HEK293T (cell line): ENCODE data around the gene PSMD4.
"Not testable (repeated sequence)": the region's sequence is repeated elsewhere in the genome, so short reads cannot be mapped to it uniquely, and the experiment has no call there.

Source experiments
- CTCF ChIA-PET: fragments of 350-600 bp; formaldehyde crosslinking; extraction: SDS; loops from one replicate; lab custom pipeline; 2021; ENCODE audit warnings: antibody characterized with exemption, inconsistent platforms; lab: Yijun Ruan, JAX
- POLR2A ChIA-PET: fragments of 350-600 bp; formaldehyde crosslinking; extraction: SDS; loops from one replicate; lab custom pipeline; 2020; ENCODE audit warnings: antibody characterized with exemption, inconsistent platforms; lab: Yijun Ruan, JAX
- DNase-seq: peaks from one replicate; pipeline ENCODE4 v3.0.0; 2012; ENCODE audit warnings: mixed read lengths; ENCODE audit errors: extremely low spot score
- ARNT ChIP-seq: fragments of 450-650 bp; IDR thresholded peaks from 2 replicates; pipeline ENCODE4 v1.6.1; 2017; ENCODE audit warnings: mild to moderate bottlenecking
- BHLHE40 ChIP-seq: fragments of 450-650 bp; IDR thresholded peaks from 2 replicates; pipeline ENCODE4 v1.6.1; 2016; ENCODE audit warnings: mild to moderate bottlenecking, moderate library complexity, borderline replicate concordance
- CTBP1 ChIP-seq: fragments of 450-650 bp; IDR thresholded peaks from 2 replicates; pipeline ENCODE4 v1.6.1; 2016; ENCODE audit warnings: borderline replicate concordance
- ELF4 ChIP-seq: fragments of 450-650 bp; IDR thresholded peaks from 2 replicates; pipeline ENCODE4 v1.6.1; 2017; ENCODE audit warnings: antibody characterized with exemption
- FOXA1 ChIP-seq: fragments of 450-650 bp; IDR thresholded peaks from 2 replicates; pipeline ENCODE4 v1.6.1; 2016; ENCODE audit warnings: mild to moderate bottlenecking
- FOXK2 ChIP-seq: fragments of 450-650 bp; IDR thresholded peaks from 2 replicates; pipeline ENCODE4 v1.6.1; 2016; ENCODE audit warnings: mild to moderate bottlenecking
- FOXM1 ChIP-seq: fragments of 450-650 bp; IDR thresholded peaks from 2 replicates; pipeline ENCODE4 v1.6.1; 2017; ENCODE audit warnings: mild to moderate bottlenecking, borderline replicate concordance
- HDGF ChIP-seq: fragments of 450-650 bp; IDR thresholded peaks from 2 replicates; pipeline ENCODE4 v1.6.1; 2017; ENCODE audit warnings: antibody characterized with exemption, borderline replicate concordance
- L3MBTL2 ChIP-seq: fragments of 450-650 bp; conservative IDR thresholded peaks from 2 replicates; pipeline ENCODE4 v1.6.1; 2016; ENCODE audit warnings: mild to moderate bottlenecking
- LEF1 ChIP-seq: fragments of 450-650 bp; IDR thresholded peaks from 2 replicates; pipeline ENCODE4 v1.6.1; 2017; ENCODE audit warnings: mild to moderate bottlenecking, borderline replicate concordance
- NFRKB ChIP-seq: fragments of 450-650 bp; IDR thresholded peaks from 2 replicates; pipeline ENCODE4 v1.6.1; 2016; ENCODE audit warnings: mild to moderate bottlenecking, moderate library complexity
- SP1 ChIP-seq: fragments of 450-650 bp; IDR thresholded peaks from 2 replicates; pipeline ENCODE4 v1.6.1; 2017
- SUZ12 ChIP-seq: fragments of 450-650 bp; IDR thresholded peaks from 2 replicates; pipeline ENCODE4 v1.6.1; 2016; ENCODE audit warnings: mild to moderate bottlenecking
- TARDBP ChIP-seq: fragments of 450-650 bp; IDR thresholded peaks from 2 replicates; pipeline ENCODE4 v1.6.1; 2016
- ZNF384 ChIP-seq: fragments of 450-650 bp; IDR thresholded peaks from 2 replicates; pipeline ENCODE4 v1.6.1; 2016
- TF ChIP-seq, protein P1 (sequence below): fragments of 450-650 bp; IDR thresholded peaks from 2 replicates; pipeline ENCODE4 v1.6.1; 2016

PSMD4 gene

DNA sequence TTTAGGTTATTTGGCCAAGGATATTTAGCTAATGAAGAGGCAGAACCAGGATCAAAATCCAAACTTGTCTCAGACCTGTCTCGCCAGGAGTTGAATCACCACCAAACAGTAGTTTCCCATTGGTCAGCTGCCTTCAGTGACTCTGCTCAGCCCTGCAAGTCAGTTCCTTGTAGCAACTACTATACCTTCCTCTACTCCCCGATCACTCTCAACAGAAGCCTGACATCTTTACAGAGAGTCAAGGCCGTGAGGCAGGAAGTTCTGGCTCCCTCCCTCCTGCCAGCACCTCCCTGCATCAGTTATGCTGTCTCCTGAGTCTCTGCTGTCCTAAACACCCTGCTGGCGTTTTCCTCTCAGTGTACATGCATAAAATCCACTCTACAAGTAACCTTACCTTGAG is 13.2 kb downstream of the PSMD4 start:
- ChIA-PET CTCF (no interaction called here), POLR2A (interaction anchor here (1.5 to 3.1 kb wide), 3 partner anchors 10 to 14 kb away, joined by 3 to 13 read pairs (median 9); partner anchors contain the start of genes PSMD4 and ZNF687)
- DNase-seq: no peak
- no peak for TF ChIP-seq LEF1
- TF ChIP-seq, protein P1, sequence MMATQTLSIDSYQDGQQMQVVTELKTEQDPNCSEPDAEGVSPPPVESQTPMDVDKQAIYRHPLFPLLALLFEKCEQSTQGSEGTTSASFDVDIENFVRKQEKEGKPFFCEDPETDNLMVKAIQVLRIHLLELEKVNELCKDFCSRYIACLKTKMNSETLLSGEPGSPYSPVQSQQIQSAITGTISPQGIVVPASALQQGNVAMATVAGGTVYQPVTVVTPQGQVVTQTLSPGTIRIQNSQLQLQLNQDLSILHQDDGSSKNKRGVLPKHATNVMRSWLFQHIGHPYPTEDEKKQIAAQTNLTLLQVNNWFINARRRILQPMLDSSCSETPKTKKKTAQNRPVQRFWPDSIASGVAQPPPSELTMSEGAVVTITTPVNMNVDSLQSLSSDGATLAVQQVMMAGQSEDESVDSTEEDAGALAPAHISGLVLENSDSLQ: no peak
- TF ChIP-seq HDGF: no peak

DNA sequence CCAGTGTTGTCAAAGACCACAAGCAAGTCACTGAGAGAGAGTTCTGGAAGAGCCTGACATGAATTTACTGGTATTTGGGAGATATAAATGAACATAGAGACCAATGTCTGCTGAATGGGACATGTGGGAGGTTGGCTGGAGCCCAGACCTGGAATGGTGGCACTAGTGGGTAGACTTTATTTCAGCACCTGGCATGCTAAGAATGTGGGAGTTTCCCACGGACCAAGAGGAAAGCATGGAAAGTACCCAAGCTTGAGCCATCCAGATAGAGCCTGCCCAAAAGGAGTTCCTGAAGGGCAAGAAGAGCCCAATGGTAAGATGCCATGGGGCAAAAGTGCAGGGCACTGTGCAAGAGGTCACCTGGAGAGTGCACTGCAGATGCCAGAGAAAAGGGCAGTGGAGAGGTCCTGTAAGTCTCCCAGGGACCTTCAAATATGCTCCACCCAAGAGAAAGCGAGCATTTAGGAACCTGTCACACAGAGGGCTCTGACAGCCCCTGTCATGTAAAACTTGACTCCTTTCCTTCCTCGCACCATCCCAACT is 19.5 kb downstream of the PSMD4 start:
- ChIA-PET CTCF (no interaction called here), POLR2A (no interaction called here)
- no peak for DNase-seq
- TF ChIP-seq FOXA1 (no peak), SP1 (no peak), SUZ12 (no peak), ARNT (no peak), ZNF384 (no peak), FOXK2 (no peak), FOXM1 (no peak), LEF1 (no peak), TARDBP (no peak), HDGF (no peak), NFRKB (no peak)
- TF ChIP-seq, protein P1: no peak

DNA sequence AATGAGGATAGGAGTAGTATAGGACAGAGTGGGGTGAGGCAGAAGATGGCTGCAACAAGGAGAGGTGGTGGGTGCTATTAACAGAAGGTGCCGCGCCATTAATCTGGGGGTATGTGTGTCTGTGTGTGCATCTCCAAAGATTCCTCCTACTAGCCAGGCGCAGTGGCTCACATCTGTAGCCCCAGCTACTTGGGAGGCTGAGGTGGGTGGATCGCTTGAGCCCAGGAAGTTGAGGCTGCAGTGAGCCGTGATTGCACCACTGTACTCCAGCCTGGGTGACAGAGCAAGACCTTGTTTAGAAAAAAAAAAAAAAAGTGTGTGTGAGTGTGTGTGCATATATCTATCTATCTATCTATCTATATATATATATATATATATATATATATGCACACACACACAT is 20.8 kb downstream of the PSMD4 start:
- DNase-seq, POLR2A ChIA-PET: not testable (repeated sequence)
- CTCF ChIA-PET: interaction anchor here (0.9 kb wide), 1 partner anchor 24 kb away, joined by 3 read pairs; no protein-coding TSS in a partner anchor

DNA sequence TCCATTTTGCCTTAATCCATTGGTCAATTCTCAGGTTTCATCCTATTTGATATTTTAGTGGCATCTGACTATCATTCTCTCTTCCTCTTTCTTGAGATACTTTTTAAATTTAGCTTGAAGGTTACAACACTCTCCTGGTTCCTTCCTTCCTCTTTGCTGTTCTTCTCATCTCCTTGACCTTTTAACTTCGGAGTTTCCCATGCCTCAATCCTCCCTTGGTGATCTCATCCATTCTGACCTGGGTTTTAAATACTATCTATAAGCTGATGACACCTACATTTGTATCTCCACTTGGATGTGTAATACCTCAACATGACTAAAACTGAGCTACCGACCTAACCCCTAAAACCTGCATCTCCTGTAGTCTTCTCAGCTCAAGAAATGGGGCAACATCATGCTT is 22.7 kb downstream of the PSMD4 start:
- no peak for DNase-seq
- TF ChIP-seq ARNT: no peak
- no peak for TF ChIP-seq FOXK2
- no peak for TF ChIP-seq NFRKB
- no peak for TF ChIP-seq BHLHE40
- no peak for TF ChIP-seq TARDBP
- no peak for TF ChIP-seq ELF4
- TF ChIP-seq HDGF: no peak
- TF ChIP-seq FOXM1: no peak
- TF ChIP-seq LEF1: no peak
- TF ChIP-seq, protein P1: no peak
- POLR2A ChIA-PET: interaction anchor here (0.6 to 1.2 kb wide), 3 partner anchors 10 to 50 kb away, joined by 3 read pairs; partner anchors contain the start of gene PI4KB
- CTCF ChIA-PET: no interaction called here

DNA sequence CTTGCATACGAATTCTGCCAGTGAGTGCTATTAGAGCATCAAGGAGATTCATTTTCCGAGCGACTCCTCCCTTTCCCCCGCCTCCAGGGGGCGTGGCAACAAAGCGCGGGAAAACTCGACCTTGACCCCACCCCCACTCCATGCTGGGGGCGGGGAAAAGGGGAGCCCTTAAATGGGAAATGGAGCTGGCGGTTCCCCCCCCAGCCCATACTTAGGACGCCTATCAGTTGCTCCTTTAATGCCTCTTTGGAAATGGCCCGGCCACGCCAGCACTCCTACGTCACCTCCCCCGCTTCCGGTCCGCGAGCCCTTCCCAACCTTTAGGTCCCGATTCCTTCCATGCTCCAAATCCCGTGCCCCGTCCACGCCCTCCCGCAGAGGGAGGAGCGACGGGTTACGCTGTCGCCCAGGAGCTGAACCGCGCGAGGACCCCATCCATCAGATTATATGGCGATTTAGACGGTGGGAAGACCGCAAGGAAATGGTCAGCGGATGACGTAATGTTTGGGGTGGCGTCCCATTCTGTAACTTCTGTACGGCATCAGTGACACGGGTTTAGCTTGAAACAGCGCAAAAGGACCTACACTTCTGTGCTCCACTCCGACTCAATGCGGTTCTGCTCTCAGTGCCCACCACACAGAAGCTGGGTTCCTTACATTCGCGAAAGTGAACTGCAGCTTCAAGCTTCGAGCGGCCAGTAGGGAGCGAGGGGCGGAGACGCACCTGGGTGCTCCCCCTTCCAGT is 26.9 kb downstream of the PSMD4 start:
- CTCF ChIA-PET: interaction anchor here (0.7 to 1.9 kb wide), 5 partner anchors 19 to 453 kb away, joined by 3 to 8 read pairs (median 3); no protein-coding TSS in a partner anchor
- peak; percentile 94 for DNase-seq
- TF ChIP-seq FOXM1: peak; percentile 98
- peak; percentile 95 for TF ChIP-seq L3MBTL2
- TF ChIP-seq HDGF: no peak
- no peak for TF ChIP-seq CTBP1
- TF ChIP-seq FOXK2: no peak
- TF ChIP-seq SP1: peak; percentile 92
- TF ChIP-seq ARNT: no peak
- TF ChIP-seq SUZ12: no peak
- TF ChIP-seq ELF4: peak; percentile 78
- peak; percentile 96 for TF ChIP-seq TARDBP
- POLR2A ChIA-PET: interaction anchor here (0.6 to 2.3 kb wide), 46 partner anchors 9 to 521 kb away, joined by 3 to 27 read pairs (median 4); partner anchors contain the start of genes CGN, LYSMD1, MINDY1 and MRPL9

DNA sequence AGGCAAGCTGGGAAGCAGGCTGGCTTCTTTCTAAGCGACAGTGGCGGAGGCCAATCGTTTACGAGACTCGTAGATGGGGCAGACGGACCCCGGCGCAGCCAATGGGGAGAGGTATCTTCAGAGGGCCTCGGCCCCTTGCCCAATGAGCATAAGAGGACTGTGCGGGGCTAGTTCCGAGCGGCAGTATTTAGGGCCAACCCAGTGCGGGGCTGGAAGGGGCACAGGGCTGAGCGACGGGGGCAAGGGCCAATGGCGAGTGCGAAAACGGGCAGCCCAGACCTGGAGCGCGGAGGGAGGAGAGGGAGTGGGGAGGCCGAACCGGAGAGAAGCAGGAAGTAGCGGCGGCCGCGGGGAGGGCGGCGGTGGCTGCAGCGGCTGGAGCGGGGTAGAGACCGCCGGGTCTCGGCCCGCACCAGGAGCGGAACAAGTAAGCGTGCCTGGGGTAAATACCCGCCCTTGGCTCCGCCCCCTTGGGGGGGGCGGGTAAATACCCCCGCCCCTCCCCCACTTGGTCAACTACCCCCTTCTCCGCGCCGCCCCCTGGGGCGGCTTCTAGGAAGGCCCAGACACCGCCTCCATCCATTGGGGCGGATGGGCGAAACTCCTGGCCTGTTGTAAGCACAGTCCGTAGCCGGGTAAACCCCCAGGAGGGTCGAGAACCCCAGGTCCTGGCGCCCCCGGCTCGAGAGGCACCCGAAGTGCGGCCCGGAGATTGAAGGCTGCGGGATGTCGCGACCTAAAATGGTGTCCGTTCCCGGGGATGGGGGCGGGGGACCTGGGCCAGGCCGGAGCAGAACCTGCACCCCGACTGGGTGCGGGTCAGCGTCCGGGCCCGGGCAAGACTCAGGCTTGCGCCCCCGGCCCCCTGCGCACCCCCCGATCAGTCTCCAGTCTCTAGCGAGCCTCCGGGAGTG is 27.7 kb downstream of the PSMD4 start, which contains the start of gene ZNF687:
ZNF687 (plus strand) TSS at position 331 of the 914 bp plus-strand sequence. CDS start 3,993 bp downstream, outside the sequence.
- peak; percentile 99 for DNase-seq
- ChIA-PET POLR2A (interaction anchor here (0.7 to 2.6 kb wide), 46 partner anchors 10 to 521 kb away, joined by 3 to 27 read pairs (median 4); partner anchors contain the start of genes CGN, LYSMD1, MINDY1 and PI4KB), CTCF (interaction anchor here (0.9 to 1.9 kb wide), 3 partner anchors 19 to 59 kb away, joined by 4 to 8 read pairs (median 7); no protein-coding TSS in a partner anchor)
- TF ChIP-seq FOXA1 (no peak), FOXM1 (peak; percentile 79; the same call in 1 of the 2 replicates), NFRKB (no peak), L3MBTL2 (peak; percentile 73; the same call in 1 of the 2 replicates), ELF4 (peak; percentile 99)
- TF ChIP-seq, protein P1: peak; percentile 100
